ENCODE data around the gene ATP10A.

DNA sequence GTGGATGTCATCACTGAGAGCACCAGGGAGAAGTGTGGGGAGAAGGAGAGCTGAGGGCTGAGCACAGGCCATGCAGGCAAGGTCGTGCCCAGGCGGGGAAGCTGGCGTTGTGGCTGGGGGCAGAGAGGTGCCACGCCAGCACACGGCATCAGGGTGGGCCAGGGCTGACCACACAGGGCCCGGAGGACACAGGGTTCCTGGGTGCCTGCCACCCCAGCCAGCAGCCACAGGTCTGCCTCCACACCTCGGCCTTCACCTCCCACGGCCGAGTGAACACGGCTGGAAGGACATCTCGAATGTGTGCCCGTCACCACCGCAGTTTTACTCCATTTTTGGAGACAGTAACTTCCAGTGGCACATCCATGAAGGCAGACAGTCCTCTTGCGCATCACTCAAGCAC, 77.1 kb downstream of the ATP10A start:
- no peak for TF ChIP-seq EP300 (conservative IDR thresholded peaks at IDR 0.05; ENCODE audit: poor library complexity, severe bottlenecking)
- TF ChIP-seq, protein P1, sequence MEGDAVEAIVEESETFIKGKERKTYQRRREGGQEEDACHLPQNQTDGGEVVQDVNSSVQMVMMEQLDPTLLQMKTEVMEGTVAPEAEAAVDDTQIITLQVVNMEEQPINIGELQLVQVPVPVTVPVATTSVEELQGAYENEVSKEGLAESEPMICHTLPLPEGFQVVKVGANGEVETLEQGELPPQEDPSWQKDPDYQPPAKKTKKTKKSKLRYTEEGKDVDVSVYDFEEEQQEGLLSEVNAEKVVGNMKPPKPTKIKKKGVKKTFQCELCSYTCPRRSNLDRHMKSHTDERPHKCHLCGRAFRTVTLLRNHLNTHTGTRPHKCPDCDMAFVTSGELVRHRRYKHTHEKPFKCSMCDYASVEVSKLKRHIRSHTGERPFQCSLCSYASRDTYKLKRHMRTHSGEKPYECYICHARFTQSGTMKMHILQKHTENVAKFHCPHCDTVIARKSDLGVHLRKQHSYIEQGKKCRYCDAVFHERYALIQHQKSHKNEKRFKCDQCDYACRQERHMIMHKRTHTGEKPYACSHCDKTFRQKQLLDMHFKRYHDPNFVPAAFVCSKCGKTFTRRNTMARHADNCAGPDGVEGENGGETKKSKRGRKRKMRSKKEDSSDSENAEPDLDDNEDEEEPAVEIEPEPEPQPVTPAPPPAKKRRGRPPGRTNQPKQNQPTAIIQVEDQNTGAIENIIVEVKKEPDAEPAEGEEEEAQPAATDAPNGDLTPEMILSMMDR (IDR thresholded peaks at IDR 0.05; ENCODE audit: poor library complexity, severe bottlenecking), result no peak
- no peak for TF ChIP-seq RAD21 (conservative IDR thresholded peaks at IDR 0.05)
- TF ChIP-seq POLR2AphosphoS5 (IDR thresholded peaks at IDR 0.05), result no peak
- TF ChIP-seq, protein P2, sequence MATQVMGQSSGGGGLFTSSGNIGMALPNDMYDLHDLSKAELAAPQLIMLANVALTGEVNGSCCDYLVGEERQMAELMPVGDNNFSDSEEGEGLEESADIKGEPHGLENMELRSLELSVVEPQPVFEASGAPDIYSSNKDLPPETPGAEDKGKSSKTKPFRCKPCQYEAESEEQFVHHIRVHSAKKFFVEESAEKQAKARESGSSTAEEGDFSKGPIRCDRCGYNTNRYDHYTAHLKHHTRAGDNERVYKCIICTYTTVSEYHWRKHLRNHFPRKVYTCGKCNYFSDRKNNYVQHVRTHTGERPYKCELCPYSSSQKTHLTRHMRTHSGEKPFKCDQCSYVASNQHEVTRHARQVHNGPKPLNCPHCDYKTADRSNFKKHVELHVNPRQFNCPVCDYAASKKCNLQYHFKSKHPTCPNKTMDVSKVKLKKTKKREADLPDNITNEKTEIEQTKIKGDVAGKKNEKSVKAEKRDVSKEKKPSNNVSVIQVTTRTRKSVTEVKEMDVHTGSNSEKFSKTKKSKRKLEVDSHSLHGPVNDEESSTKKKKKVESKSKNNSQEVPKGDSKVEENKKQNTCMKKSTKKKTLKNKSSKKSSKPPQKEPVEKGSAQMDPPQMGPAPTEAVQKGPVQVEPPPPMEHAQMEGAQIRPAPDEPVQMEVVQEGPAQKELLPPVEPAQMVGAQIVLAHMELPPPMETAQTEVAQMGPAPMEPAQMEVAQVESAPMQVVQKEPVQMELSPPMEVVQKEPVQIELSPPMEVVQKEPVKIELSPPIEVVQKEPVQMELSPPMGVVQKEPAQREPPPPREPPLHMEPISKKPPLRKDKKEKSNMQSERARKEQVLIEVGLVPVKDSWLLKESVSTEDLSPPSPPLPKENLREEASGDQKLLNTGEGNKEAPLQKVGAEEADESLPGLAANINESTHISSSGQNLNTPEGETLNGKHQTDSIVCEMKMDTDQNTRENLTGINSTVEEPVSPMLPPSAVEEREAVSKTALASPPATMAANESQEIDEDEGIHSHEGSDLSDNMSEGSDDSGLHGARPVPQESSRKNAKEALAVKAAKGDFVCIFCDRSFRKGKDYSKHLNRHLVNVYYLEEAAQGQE (IDR thresholded peaks at IDR 0.05; ENCODE audit: borderline replicate concordance), result no peak
- TF ChIP-seq TAF1 (IDR thresholded peaks at IDR 0.05; ENCODE audit: low read depth), result no peak
- TF ChIP-seq SMC3 (conservative IDR thresholded peaks at IDR 0.05; ENCODE audit: poor library complexity), result no peak
- TF ChIP-seq EZH2 (IDR thresholded peaks at IDR 0.05; ENCODE audit: borderline replicate concordance, insufficient read depth, low read length, poor library complexity, severe bottlenecking), result no peak
- TF ChIP-seq MXI1 (conservative IDR thresholded peaks at IDR 0.05; ENCODE audit: poor library complexity, severe bottlenecking), result no peak

Measured in neural cell (in vitro differentiated cells).